A673 (cell line): ENCODE results near the gene CLK2. TPM values are rescaled to one million over a fixed set of nuclear protein-coding genes. Genes with fewer than 3 reads are reported as not detected.

ENCODE experiments used
- BruUV-seq: library from RNA; stranded (reverse); fragments of 400-500 nt; replicated peaks from 2 replicates; lab custom pipeline; 2021; lab: Mats Ljungman, UMichigan
- CTCF ChIA-PET: fragments of 300-600 bp; sonication (Branson Sonifier 250); formaldehyde crosslinking; loops from one replicate; lab custom pipeline; 2022; ENCODE audit warnings: antibody characterized with exemption; lab: Charles Lee
- POLR2A ChIA-PET: fragments of 300-600 bp; sonication (Branson Sonifier 250); formaldehyde crosslinking; loops from one replicate; lab custom pipeline; 2022; ENCODE audit warnings: antibody characterized with exemption; ENCODE audit not compliant: low non-redundant PET; lab: Charles Lee
- DNase-seq: peaks from one replicate; pipeline ENCODE4 v3.0.0-alpha.2; 2015; ENCODE audit warnings: low spot score
- H3K27ac ChIP-seq: fragments of 200-600 bp; sonication (generic); 2 replicates; pipeline ENCODE4 v1.5.1; 2016; ENCODE audit warnings: mixed run types, low read depth, mild to moderate bottlenecking, mixed read lengths, antibody characterized with exemption, low read length; ENCODE audit not compliant: poor library complexity, severe bottlenecking
- H3K27me3 ChIP-seq: fragments of 200-600 bp; sonication (generic); replicated peaks from 2 replicates; pipeline ENCODE4 v1.6.1; 2017; ENCODE audit warnings: mixed run types, low read depth, mild to moderate bottlenecking, mixed read lengths, antibody characterized with exemption, low read length; ENCODE audit not compliant: insufficient read depth, poor library complexity
- H3K36me3 ChIP-seq: fragments of 200-600 bp; sonication (generic); 2 replicates; pipeline ENCODE4 v1.6.1; 2016; ENCODE audit warnings: mixed run types, mild to moderate bottlenecking, mixed read lengths, antibody characterized with exemption, low read length; ENCODE audit not compliant: insufficient read depth, poor library complexity, severe bottlenecking
- H3K4me1 ChIP-seq: fragments of 200-600 bp; sonication (generic); 2 replicates; pipeline ENCODE4 v1.6.1; 2017; ENCODE audit warnings: mixed run types, mild to moderate bottlenecking, mixed read lengths, antibody characterized with exemption, low read length; ENCODE audit not compliant: insufficient read depth, poor library complexity, severe bottlenecking
- H3K4me3 ChIP-seq: fragments of 200-600 bp; sonication (generic); 2 replicates; pipeline ENCODE4 v1.5.1; 2016; ENCODE audit warnings: low read depth, mixed run types, mild to moderate bottlenecking, mixed read lengths, low read length; ENCODE audit not compliant: poor library complexity, severe bottlenecking
- H3K9me3 ChIP-seq: fragments of 200-600 bp; sonication (generic); 2 replicates; pipeline ENCODE4 v1.6.1; 2016; ENCODE audit warnings: mixed run types, low read depth, mild to moderate bottlenecking, mixed read lengths, antibody characterized with exemption, low read length; ENCODE audit not compliant: poor library complexity, severe bottlenecking
- CTCF ChIP-seq: fragments of 300-800, 200-600 bp; sonication (generic); conservative IDR thresholded peaks from 2 replicates; pipeline ENCODE4 v1.5.1; 2017; ENCODE audit warnings: low read depth, mild to moderate bottlenecking, antibody characterized with exemption, low read length, moderate library complexity, mixed read lengths
- EZH2 ChIP-seq: fragments of 200-600 bp; sonication (generic); IDR thresholded peaks from 2 replicates; pipeline ENCODE4 v1.6.1; 2017; ENCODE audit warnings: borderline replicate concordance, low read depth, mild to moderate bottlenecking, mixed read lengths, antibody characterized with exemption, low read length; ENCODE audit not compliant: poor library complexity, severe bottlenecking
- intact Hi-C: fragments of 100-400 bp; cut with micrococcal nuclease; formaldehyde crosslinking; loops from one replicate; pipeline ENCODE4 v1.10.0; 2022; ENCODE audit not compliant: unreplicated experiment
- total RNA-seq: library from RNA; stranded (reverse); gene quantifications from 2 replicates; pipeline ENCODE4 v1.2.3, GENCODE V29; 2021

CLK2 gene
- total RNA-seq, 1 experiment from 2014 or later, result 70.2 TPM

DNA sequence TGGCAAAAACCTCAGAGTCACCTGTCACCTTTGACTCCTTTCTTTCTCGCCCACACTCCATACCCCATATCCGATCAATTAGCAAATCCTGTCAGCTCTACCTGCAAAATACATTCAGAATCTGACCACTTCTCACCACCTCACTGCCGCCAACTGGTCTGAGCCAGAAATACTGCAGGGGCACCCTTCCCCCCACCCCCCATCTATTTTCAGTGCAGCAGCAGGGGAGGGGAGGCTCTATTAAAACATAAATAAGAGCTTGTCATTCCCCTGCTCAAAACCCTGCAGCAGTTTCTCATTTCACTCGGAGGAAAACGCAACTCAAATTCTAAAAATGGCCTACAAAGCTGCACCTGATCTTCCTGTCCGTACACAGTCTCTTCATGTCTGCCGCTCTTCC is 24.1 kb upstream of the CLK2 start:
- BruUV-seq, result no TSS peak
- H3K9me3 ChIP-seq, result no peaks in the 10 kb centered on the region
- intact Hi-C loops, result no loop called here
- no peaks in the 10 kb centered on the region for H3K4me1 ChIP-seq
- no peak overlapping the region for H3K27ac ChIP-seq
- H3K36me3 ChIP-seq, result no peaks in the 10 kb centered on the region
- no peak for DNase-seq
- CTCF ChIA-PET, result no interaction called here
- peaks cover 22% of the 10 kb centered on the region for H3K27me3 ChIP-seq
- POLR2A ChIA-PET, result interaction anchor here (0.6 kb wide), 1 partner anchor 69 kb away, joined by 4 read pairs; no protein-coding TSS in a partner anchor
- no peak overlapping the region for H3K4me3 ChIP-seq
- no peak for TF ChIP-seq CTCF
- no peak for TF ChIP-seq EZH2

- Histone ChIP-seq H3K27ac (no peak overlapping the region), H3K4me3 (no peak overlapping the region), H3K4me1 (no peaks in the 10 kb centered on the region), H3K9me3 (no peaks in the 10 kb centered on the region), H3K36me3 (no peaks in the 10 kb centered on the region), H3K27me3 (peaks cover 22% of the 10 kb centered on the region)
- DNase-seq, result no peak
- TF ChIP-seq EZH2 (no peak), CTCF (no peak)
- intact Hi-C loops, result no loop called here
- ChIA-PET CTCF (no interaction called here), POLR2A (no interaction called here)
- no TSS peak for BruUV-seq
Measured at GRCh38 chr1:155296661-155297060, 23.4 kb upstream of the CLK2 start.

DNA sequence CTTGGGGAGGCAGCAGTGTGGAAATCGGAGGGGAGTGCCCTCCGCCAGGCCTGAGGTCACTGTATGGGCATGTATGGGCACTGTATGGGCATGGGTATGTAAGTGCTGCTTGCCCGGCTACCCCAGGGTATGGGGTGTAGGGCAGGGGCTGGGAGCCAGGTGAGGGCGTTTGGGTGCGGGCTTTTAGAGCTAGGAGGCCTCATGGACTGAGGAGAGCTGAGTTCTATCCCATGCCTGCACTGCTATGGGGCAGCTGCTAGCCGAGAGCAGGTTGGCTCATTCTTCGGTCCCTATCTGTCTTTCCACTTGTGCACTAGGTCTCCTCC is 22.6 kb upstream of the CLK2 start:
- Histone ChIP-seq H3K9me3 (no peaks in the 10 kb centered on the region), H3K4me3 (no peak overlapping the region), H3K27me3 (peaks cover 22% of the 10 kb centered on the region), H3K27ac (no peak overlapping the region), H3K4me1 (no peaks in the 10 kb centered on the region), H3K36me3 (no peaks in the 10 kb centered on the region)
- no peak for DNase-seq
- BruUV-seq, result no TSS peak
- TF ChIP-seq EZH2 (no peak), CTCF (no peak)
- intact Hi-C loops, result no loop called here
- POLR2A ChIA-PET, result no interaction called here
- CTCF ChIA-PET, result interaction anchor here (0.5 kb wide), 1 partner anchor 46 kb away, joined by 3 read pairs; no protein-coding TSS in a partner anchor
